Measurements from ENCODE around the gene RAMAC.
A peak's percentile ranks its signal among the peaks of the same experiment; 100 is the strongest.
"Not testable (repeated sequence)": the region's sequence is repeated elsewhere in the genome, so short reads cannot be mapped to it uniquely, and the experiment has no call there.

Gene RAMAC

DNA sequence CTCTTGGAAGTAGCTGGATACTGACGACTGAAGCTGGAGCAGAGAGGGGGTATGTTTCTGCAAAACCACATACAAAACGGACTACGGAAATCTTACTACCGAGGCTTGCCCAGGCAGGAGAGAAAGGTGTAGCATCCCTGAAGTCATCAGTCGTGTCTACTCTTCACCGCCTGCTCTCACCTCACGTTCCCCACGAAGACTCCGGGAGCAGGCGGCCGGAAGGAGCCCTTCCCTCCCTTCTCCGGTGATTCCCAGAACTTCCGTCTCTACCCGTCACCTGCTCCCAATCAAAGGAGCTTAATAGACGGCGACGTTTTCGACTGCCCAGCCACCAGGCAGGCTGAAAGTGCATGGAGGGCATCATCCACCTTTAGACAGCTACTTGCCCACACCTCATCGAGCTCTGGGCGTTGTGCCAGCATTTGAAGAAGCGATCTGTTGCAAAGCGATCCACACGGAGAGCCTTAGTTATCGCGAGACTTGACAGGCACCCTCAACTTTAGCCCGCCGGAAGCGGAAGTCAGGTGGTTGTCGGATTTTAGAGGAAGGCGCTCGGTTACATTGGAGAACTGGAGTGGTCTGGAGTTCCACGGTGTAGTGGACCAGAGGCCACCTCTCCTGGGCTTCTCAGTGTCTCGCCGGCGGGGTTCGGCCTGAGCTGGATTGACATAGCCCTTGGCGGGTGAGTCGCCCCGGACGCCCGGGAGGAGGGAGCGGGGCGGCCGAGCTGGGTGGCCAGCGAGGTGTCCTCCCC is at the start of gene RAMAC:
RAMAC (plus strand) TSS at position 523 of the 754 bp plus-strand sequence. CDS start 2,809 bp downstream, outside the sequence.
- DNase-seq = peak; percentile 92

DNA sequence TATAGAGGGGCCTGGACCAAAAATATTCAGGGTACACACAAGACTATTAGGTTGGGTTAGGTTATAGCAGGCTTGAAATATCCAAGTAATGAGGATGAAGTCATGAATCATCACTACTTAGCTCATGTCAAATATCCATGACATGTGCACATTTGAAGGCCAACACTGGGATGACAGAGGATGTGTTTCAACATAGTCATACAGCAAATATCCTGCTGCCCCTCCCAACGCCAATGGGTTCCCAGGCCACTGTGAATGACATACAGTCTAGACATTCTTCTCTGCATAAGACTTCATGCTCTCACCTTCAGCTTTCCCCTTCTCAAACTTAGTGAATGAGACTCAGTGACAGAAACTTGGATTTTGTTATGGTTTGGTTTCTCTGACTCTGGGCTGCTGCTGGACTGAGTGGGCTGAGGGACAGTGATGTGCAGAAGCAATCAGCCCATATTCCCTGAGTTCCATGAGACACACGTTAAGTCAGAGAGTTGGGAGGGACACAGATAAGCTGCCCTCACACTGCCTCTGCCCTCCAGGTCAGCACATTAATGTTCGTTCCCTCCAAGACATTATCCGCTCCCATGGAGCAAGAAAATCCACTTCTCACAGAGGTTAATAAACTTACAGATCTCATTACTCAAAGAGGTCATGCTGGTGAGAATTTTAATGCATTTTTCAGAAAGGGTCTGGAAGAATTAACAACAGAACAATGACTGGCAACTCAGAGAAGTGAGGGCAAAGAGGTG is 48.9 kb upstream of the RAMAC start:
- DNase-seq = no peak

DNA sequence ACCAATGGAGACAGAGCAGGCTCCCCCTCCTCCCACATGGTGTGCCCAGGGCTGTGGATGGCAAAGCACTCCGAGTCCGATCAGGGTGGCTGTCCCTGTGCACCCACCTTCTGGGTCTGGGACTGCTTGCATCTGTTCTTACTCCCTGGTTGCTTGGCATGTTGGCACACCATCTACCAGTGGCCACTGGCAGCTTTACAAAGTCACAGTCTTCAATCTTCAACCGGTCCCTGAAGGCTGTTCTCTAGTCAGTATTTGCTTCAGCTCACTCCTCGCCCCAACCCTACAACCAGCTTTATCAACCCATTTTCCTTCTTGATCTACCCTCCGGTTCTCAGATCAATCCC is 48.3 kb upstream of the RAMAC start:
- no peak for DNase-seq

DNA sequence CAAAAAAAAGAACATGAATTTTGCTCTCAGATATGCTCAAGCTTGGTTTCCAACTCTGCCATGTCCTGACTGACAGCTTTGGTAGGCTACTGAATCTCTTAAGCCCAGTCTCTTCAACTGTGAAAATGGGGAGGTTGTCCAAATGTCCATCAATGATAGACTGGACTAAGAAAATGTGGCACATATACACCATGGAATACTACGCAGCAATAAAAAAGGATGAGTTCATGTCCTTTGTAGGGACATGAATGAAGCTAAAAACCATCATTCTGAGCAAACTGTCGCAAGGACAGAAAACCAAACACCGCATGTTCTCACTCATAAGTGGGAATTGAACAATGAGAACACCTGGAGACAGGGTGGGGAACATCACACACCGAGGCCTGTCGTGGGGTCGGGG is 46.3 kb upstream of the RAMAC start:
- DNase-seq = not testable (repeated sequence)

DNA sequence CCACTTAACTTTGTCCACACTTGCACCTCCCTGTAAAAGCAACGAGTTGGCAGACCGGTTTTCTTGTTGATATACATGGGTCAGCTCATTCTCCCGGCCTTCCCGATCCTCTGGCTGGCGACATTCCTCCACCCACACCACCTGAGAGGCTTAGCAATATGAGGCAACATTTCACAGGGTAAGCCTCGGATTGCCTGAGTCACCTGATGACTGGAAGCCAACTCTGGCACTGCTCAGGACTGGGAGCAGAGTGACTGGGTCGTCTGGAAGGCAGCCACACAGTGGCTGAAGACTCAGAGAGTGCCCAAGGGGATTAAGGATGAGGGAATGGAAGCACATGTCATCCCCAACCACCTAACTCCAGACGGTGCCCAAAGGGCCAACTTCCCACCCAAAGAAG is 43.3 kb upstream of the RAMAC start:
- DNase-seq = no peak

DNA sequence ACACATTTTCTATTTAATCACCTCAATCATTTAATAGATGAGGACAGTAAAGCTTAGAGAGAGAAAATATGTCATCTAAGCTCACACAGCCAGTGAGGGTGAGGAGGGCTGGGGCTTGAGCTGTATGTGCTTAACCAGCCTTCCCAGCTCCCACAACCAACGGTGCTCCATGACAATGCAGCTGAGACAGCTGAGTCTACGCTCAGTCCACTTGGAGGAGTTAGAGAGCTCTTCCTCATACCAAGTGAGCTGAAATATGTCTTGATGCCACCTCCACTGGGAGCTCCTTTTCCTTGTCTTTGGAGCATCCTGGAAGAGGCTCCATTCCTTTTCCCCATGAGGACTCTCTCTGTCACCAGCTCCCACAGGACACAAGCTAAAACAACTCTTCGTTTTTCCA is 42.8 kb upstream of the RAMAC start:
- no peak for DNase-seq

DNA sequence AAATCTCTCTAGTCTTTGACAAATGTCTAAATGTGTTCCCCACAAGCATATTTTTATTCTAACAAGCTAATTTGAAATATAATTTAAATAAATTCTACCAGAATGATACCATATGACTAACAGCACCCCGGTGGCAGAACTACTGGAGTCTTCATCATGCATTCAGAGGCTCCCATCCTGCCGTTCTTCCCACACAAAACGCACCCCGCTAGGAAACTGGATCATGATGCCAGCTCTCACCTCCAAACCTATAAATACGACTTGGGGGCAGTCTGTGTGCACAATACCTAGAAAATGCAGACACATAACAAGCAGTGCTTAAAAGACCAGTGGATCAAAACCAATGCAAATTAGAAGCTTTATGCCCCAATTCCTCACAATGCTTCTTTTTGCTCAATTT is 42.0 kb upstream of the RAMAC start:
- DNase-seq = no peak

DNA sequence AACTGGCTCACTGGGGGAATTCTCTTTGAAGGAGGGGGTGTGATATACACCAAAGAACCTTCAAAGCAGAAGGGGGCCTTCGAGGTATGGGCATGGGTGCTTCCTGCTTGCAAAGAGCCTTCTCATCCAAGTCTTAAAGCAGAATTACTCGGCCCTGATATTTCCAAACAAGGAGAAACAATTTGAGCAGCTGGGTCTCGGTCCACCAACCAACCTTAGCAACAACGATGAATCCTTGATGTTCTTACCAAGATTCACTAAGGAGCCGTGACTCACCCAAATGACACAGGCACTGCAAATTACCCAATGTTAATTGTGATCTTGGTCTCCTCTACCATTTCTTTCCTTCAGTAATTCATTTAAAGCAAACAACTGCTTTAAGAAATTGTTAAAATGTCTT is 41.2 kb upstream of the RAMAC start:
- DNase-seq = no peak

DNA sequence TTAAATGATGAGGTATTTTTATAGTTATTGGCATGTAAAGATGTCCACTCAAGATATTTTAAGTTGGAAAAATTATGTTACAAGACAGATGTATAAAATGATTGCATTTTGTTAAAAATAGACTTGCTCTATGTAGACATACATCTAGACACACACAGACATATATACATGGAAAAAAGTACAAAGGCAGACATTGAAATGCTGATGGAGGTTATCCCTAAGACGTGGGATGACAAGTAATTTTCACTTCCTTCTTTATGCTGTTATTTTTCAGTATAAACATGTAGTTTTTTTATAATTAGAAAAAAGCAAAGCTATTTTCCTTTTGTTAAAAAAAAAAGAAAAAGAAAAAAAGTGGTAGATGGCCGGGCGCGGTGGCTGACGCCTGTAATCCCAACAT is 40.7 kb upstream of the RAMAC start:
- no peak for DNase-seq

DNA sequence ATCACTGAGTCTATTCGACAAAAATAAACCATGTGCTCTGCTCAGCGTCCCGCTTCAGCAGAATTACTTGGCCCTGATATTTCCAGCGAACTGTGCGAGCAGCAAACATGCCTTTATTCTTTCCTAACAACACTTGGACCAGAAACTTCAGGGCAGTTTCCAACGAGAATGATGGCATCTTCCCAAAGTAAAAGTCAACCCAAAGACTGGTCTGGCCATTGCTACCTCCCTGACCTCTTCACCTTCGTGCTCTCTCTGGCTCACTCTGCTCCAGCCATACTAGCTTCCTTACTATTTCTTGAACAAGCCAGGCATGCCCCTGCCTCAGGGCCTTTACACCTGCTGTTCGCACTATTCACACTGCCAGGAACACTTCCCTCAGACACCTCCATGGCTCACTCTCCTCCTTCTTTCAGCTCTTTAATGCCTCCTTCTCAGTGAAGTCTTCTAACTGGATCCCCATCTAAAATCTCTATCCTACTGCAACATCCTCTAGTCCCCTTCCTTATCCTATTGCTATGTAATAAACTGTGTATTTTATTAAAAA is 39.8 kb upstream of the RAMAC start:
- DNase-seq = no peak

DNA sequence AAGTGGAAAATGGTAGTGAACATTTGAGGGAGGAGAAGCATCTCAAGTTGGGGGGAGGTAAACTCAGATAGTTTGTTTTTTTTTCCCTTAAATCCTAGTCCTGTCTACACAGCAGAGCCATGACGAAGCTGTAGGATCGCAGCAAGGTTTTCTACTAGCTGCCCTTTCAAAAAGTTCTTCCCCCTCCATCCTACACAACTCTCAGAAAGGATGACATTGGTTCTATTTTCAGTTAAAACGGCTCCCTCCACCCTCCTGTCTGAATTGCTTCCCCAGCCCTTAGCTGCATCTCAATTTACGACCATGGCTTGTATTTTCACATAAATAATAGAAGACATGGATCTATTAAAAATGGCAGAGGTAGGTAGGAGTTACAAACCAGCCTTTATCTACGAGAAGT is 35.7 kb upstream of the RAMAC start:
- DNase-seq = no peak

DNA sequence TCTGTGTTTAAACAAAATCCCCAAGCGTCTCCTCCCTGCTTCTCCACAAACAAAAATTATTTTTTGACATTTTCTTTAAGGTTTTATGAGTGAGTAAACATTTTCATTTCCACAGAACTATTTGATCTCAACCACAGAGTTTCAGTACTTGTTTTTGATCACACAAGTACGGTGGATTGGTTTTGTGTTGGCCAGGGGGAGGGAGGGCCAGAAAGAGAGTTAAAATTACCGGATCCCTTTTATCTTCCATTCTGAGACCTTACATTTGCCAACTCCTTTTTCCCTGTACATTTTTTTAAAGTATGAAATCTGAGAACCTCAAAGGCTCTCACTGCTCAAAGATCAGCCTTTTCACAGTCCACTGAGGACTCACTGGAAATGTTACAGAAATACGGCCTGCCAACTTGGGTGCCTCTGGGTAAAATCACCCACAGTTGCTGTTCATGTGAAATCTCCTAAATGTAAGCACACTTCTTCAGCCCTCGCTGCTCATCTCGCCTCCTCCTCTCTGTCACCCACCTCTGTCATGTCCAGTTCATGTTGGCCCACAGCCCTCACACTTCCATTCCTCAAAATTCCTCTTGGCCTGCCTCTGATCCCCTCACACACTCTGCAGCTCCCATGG is 35.2 kb upstream of the RAMAC start:
- no peak for DNase-seq

DNA sequence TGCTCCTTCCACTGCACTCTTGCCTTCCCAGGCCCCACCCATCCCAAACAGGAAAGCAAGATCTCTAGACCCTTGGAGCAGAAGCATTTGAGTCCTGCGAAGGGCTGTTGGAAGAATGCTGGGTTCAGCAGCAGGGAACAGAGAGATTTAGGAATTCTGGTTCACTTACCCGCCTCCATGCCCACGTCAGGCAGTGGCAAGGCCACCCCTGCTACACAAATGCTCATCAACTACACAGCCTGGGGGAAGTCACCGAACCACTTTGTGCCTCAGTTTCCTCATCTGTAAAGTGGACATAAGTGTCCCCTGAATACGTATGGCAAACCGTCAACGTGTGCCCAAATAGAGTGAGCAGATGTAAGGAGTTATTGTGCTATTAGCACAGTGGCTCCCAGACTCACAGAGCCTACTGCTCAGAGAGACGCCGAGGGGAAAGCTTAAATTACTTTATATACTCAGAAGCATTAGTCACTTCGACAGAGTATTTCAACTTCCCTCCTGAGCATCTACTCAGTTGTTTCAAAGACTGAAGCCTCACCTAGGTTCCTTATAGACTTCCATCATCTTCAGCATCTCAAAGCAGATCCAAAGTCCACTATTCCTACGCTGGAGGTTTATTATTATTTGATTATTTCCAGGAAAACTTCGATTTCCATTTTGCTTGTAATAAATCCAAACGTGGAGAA is 34.4 kb upstream of the RAMAC start:
- DNase-seq = no peak

DNA sequence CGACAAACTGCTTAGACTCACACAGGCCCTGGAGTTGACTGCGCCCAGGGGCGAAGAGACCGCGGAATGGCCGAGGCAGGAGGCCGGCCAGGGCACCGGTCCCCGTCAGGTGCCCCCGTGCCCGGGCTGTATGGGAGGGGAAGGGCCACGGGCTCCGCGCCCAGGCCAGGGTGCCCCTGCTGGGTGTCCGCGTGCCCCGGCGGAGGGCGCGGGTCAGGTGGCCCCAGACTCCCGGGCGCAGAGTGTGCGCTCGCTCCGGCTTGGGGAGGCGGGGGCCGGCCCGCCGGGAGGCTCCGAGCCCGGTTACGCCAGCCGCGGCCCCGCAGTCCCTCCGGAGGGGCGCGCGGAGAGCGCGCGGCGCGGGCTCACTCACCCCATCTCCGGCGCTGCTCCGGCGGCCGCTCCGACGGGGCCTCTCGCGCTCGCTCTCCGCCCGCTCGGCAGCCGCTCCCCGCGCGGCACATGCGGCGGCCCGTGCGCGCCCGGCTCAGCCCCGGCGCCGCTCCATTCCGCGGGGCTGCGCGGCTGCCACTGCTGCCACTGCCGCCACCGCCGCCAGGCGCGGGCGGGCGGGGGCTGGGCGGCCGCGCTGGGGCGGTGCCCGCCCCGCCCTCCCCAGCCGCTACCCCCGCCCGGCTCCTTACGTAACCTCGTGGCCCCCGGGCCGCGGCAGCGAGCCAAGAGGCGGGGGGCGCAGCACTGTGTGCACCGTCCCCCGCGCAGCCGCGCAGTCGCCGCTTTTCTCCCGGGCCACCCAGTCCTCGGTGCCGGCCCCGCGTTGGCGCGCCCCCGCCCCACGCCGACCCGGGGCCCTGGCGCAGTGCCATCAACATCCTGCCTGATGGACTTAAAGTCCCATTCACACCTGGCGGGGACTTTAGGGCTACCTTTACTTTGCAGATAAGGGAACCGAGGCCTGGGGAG is 33.6 kb upstream of the RAMAC start, which contains the start of gene HOMER2:
HOMER2 (minus strand) TSS at position 563 of the 924 bp plus-strand sequence; CDS start at position 378, 185 bp downstream.
- peak; percentile 21 for DNase-seq

DNA sequence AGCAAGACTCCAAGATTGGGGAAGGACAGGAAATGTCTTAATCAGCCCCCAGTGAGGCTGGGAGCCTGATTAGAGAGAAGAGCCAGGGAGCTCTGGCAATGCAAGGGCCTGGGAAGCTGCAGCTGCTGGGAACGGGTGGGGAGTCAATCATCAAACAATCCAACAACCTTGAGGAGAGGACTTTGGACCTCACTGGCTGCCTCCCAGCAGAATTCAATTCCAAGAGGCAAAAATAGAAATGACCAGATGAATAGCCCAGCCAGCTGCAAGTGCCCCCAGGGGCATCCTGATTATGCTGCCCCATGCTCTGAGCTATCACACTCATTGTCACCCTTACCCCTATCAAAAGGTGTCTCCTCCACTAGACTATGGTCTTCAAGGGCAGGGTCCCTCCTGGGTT is 27.4 kb upstream of the RAMAC start:
- DNase-seq = no peak

DNA sequence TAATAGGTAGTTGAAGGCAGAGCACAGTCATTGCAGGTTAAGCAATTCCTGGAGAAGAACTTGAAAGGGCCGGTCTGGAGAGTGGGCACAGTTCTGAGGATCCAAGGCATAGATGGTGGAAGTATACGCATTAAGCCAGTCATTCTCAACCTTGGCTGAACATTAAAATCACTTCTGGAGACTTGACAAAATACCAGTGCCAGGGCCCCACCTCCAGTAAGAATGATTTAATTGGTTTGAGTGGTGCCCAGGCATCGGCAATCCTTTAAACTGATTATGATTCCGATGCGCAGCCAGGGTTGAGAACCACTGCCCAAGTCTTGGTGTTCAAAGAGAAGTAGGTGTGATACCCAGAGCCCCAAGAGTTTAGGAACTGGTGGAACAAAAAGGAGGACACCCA is 26.6 kb upstream of the RAMAC start:
- DNase-seq = no peak

DNA sequence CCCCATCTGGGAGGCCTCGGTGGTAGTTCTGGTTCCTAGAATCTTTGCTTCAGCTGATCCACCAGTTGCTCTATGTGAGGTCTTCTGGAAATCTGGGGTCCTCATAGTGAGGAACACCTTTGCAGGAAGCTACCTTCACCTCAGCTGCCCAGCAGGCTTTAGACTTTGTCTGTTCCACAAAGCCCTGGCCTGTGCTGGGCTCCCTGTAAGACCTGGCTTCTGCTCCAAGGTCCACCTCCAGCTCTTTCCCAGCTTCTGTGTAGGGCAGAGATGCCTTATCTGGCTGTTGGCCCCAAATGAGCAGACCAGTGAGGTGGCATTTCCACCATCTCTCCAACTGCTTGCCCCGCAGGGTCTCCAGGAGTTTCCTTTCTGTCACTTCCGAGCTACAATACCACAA is 25.2 kb upstream of the RAMAC start:
- DNase-seq = no peak

DNA sequence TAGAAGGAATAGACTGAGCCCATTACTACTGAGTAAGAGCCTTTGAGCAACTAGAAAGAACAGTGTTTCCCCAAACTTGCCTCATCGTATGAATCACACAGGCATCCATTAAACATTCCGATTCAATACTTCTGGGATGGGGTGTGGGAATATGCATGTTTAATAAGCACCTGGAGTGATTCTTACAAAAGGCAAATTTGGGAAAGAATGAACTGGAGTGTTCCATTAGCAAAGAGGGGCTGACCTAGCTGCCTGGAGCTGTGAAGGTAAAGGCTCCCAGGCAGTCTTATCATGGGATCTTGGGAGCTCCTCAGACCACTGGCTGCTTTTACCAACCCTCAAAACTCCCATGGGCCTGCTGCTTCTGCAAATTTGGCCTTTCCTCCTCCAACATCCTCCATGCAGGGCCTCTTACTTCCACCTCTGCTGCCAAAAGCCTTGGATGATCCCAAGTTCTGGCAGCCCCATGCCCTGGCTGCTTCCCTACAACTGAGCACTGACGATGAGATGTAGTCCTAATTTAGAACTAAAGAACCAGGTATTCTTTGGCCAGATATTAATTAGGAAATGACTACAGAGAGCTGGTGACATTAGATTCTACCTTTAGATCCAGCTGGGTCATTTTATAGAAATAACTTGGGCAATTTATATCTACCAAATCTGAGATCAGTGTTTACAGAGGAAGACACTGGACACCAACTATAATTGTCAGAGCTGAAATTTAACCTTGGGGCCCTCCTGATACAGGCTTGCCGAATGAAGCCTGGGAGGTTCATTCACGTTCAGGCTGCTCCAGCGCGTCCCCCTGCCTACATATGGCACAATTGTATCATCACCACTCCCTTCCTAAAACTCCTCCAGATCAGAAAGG is 22.3 kb upstream of the RAMAC start:
- DNase-seq = no peak

DNA sequence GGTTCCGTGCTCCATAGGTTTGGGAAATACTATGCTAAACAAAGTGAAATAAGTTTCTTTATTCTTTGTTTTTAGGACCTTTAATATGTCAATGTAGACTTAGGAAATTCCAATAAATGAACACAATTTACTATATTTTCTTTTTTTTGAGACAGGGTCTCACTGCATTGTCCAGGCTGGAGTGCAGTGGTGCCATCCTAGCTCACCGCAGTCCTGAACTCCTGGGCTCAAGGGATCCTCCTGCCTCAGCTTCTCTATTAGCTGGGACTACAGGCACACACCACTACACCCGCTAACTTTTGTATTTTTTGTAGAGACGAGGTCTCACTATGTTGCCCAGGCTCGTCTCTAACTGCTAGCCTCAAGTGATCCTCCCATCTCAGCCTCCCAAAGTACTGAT is 21.1 kb upstream of the RAMAC start:
- DNase-seq = no peak

DNA sequence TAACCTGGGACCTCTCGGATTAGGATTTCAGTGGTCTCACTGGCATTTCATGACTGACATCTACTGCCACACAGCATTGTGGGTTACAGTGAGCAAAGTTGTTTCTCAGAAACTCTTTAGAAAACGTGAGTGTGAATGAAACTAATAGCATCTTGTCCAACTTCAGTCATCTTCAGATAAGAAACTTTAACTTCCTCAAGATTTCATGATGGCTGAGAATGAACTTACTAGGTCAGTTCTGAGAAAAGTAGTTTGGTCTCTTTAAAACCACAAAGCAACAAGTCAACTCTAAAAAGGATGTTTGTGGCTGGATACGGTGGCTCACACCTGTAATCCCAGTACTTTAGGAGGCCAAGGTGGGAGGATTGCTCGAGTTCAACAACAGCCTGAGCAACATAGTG is 19.3 kb upstream of the RAMAC start:
- no peak for DNase-seq

DNA sequence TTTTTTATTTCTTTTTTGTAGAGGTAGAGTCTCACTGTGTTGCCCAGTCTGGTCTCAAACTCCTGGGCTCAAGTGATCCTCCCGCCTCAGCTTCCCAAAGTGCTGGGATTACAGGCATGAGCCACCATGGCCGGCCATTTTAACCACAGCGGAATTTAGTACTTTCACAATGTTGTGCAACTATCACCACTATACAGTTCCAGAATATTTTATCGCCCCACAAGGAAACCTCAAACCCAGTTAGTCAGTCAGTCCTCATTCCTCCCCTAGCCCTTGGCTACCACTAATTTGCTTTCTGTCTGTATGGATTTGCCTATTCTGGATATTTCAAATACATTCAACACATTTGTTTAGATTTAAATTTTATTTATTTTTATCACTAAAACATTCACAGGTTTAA is 17.9 kb upstream of the RAMAC start:
- no peak for DNase-seq
